ENCODE measurements around the gene ZDHHC8.

ZDHHC8 gene

DNA sequence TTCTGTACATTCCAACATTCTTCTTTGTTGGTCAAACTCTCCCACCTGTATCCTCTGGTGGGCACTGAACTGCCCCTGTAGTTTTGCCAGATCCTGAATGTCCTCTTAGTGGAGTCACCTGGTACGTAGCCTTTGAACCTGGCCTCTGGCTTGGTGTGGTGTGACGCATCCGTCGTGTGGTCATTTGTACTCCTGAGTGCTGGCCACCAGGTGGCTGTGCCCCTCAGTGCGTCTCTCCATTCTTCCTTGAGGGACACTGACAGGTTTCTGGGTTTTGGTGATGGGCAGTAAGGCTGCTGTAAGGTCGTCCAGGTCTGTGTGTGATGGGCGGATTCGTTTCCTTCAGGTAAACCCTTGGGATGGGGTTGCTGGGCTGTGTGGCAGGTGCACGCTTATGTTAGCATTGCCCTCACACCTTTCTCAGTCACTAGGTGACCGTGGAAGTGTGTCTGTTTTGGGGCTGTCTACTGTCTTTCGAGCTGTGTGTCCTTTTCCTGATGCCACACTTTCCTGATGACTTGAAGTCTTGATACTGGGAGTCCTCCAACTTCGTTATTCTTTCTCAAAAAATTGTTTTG, 29.3 kb upstream of the ZDHHC8 start:
- no peak overlapping the region for H3K4me3 ChIP-seq (ENCODE audit: low read depth, low read length)
- no peak for TF ChIP-seq CTCF (IDR thresholded peaks at IDR 0.05; ENCODE audit: insufficient read depth, low read length, missing control alignments)
- ChIA-PET CTCF (interaction anchor here (0.7 to 2.2 kb wide), 4 partner anchors 8 to 216 kb away, joined by 3 to 7 read pairs (median 4); no protein-coding TSS in a partner anchor), POLR2A (no interaction called here)
- no peak for DNase-seq (ENCODE audit: low read depth, low spot score)

DNA sequence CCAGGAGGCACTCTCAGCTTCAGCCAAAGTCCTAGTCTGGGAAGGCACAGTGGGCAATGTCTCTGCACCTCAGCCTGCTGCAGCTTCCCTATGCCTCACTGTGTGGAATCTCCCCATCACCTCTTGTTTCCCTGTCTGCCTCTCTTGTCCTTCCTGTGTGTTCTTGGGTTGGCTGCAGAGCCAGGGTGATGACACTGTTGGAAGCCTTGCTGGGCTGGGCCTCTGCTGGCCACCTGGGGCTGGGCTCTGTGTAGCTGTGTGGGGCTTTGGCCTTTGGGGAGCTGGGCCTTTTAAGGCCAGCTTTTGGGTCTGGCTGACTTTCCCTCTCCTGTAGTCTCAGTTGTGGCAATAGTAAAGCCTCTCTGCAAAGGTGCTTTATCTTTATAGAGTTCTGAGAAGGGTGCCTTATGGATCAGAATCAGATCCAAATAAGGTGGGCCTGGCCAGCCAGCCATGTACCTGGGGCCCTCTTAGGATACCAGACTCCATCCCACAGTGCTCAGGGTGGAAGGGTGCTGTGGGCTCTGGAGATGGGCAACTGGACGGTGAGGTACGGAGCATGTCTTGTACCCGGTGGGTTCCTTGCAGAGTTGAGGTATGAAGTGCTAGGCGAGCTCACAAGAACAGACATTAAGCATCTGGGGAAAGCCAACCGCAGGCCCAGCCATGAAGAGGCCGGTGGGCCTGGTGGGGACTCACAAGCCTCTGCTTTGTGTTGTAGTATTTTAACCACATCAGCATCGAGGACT, 26.0 kb upstream of the ZDHHC8 start:
- no peak for DNase-seq (ENCODE audit: low read depth, low spot score)
- CTCF ChIA-PET: interaction anchor here (0.7 to 1.1 kb wide), 2 partner anchors 14 to 157 kb away, joined by 3 to 4 read pairs; no protein-coding TSS in a partner anchor
- H3K4me3 ChIP-seq (ENCODE audit: low read depth, low read length): no peak overlapping the region
- POLR2A ChIA-PET: no interaction called here
- TF ChIP-seq CTCF (IDR thresholded peaks at IDR 0.05; ENCODE audit: insufficient read depth, low read length, missing control alignments): no peak

- H3K4me3 ChIP-seq (ENCODE audit: low read depth, low read length): no peak overlapping the region
- DNase-seq (ENCODE audit: low read depth, low spot score): no peak
- CTCF ChIA-PET: interaction anchor here (0.7 kb wide), 1 partner anchor 138 kb away, joined by 3 read pairs; no protein-coding TSS in a partner anchor
- TF ChIP-seq CTCF (IDR thresholded peaks at IDR 0.05; ENCODE audit: insufficient read depth, low read length, missing control alignments): no peak
- POLR2A ChIA-PET: no interaction called here
Measured at GRCh38 chr22:20106205-20106848, 25.3 kb upstream of the ZDHHC8 start.

DNA sequence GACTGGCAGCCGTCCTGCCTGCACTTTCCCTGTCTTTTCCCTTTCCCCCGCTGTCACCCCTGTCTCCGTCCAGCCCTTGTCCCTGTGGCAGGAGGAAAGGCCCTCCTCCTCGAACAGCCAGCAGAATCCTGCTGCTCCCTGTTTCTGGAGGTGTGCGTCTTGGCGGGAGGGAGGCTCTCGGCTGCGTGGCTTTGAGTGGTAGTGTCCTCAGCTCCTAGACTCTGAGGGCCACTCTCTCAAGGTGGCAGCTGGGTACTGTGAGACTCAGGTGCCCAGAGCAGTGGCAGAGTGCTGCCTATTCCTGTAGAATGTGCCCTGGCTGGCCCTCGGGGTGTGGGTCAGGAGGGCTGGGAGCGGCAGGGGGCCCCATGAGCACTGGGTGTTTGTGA, 24.8 kb upstream of the ZDHHC8 start:
- H3K4me3 ChIP-seq (ENCODE audit: low read depth, low read length): no peak overlapping the region
- CTCF ChIA-PET: interaction anchor here (0.7 kb wide), 1 partner anchor 138 kb away, joined by 3 read pairs; no protein-coding TSS in a partner anchor
- DNase-seq (ENCODE audit: low read depth, low spot score): no peak
- no peak for TF ChIP-seq CTCF (IDR thresholded peaks at IDR 0.05; ENCODE audit: insufficient read depth, low read length, missing control alignments)
- POLR2A ChIA-PET: no interaction called here

GRCh38 chr22:20107471-20107901, 24.1 kb upstream of the ZDHHC8 start:
- H3K4me3 ChIP-seq (ENCODE audit: low read depth, low read length): no peak overlapping the region
- ChIA-PET POLR2A (no interaction called here), CTCF (no interaction called here)
- DNase-seq (ENCODE audit: low read depth, low spot score): no peak
- no peak for TF ChIP-seq CTCF (IDR thresholded peaks at IDR 0.05; ENCODE audit: insufficient read depth, low read length, missing control alignments)
